Heart left ventricle (tissue), 16 donors: ENCODE results near the gene RIPK4. TPM values are rescaled to one million over a fixed set of nuclear protein-coding genes. Genes with fewer than 3 reads are reported as not detected.

Experiments
- ATAC-seq, 4 donors: fragments of 200-7000 bp; cut with Tn5 transposase; one replicate each; pipeline ENCODE4 v1.9.1; 2020 to 2022; ENCODE audit warnings: moderate library complexity in 4 of 4, mild to moderate bottlenecking in 3 of 4, moderate number of reproducible peaks in 1 of 4
- DNase-seq, 5 donors: peaks; one replicate each; pipeline ENCODE4 v3.0.0-alpha.2; 2020
- H3K27ac ChIP-seq, 12 donors: fragments of 200-600 bp; sonication (generic) in 4 of 12; one replicate each; pipeline versions ENCODE4 v1.5.0 to v1.8.0; 2016 to 2022; ENCODE audit warnings: mild to moderate bottlenecking in 2 of 12
- H3K27me3 ChIP-seq, 9 donors: fragments of 200-600 bp; sonication (generic) in 2 of 9; one replicate each; pipeline versions ENCODE4 v1.5.1 to v1.8.0; 2016 to 2022; ENCODE audit warnings: mild to moderate bottlenecking in 3 of 9
- H3K36me3 ChIP-seq, 9 donors: fragments of 200-600 bp; sonication (generic) in 2 of 9; one replicate each; pipeline versions ENCODE4 v1.5.0 to v1.8.0; 2018 to 2022; ENCODE audit warnings: mild to moderate bottlenecking in 2 of 9
- H3K4me1 ChIP-seq, 12 donors: fragments of 200-600 bp; sonication (generic) in 4 of 12; one replicate each; pipeline versions ENCODE4 v1.5.0 to v1.8.0; 2016 to 2022; ENCODE audit warnings: mild to moderate bottlenecking in 3 of 12
- H3K4me3 ChIP-seq, 12 donors: fragments of 200-600 bp; sonication (generic) in 4 of 12; one replicate each; pipeline versions ENCODE4 v1.5.0 to v1.8.0; 2017 to 2022; ENCODE audit warnings: mild to moderate bottlenecking in 9 of 12, moderate library complexity in 4 of 12
- H3K9me3 ChIP-seq, 12 donors: fragments of 200-600 bp; sonication (generic) in 4 of 12; one replicate each; pipeline versions ENCODE4 v1.5.0 to v1.8.0; 2016 to 2022; ENCODE audit warnings: mild to moderate bottlenecking in 1 of 12
- CTCF ChIP-seq, 12 donors: fragments of 200-600 bp; sonication (generic) in 4 of 12; IDR thresholded peaks; one replicate each; pipeline versions ENCODE4 v1.5.0 to v1.8.0; 2018 to 2022; ENCODE audit warnings: antibody characterized with exemption in 12 of 12, mild to moderate bottlenecking in 5 of 12
- POLR2A ChIP-seq, 2 donors: fragments of 450-650 bp; IDR thresholded peaks; one replicate each; pipeline ENCODE4 v1.6.1; 2017; ENCODE audit warnings: antibody characterized with exemption in 2 of 2, mild to moderate bottlenecking in 2 of 2, moderate library complexity in 2 of 2
- WGBS, 4 donors: extraction: QIAGEN DNeasy Blood & Tissue Kit in 2 of 4; methylation state at CpG; one replicate each; pipeline versions ENCODE4 v1.1.5 to v1.1.7; 2013 to 2018; 5-methylcytosine and 5-hydroxymethylcytosine counted together
- intact Hi-C, 10 donors: fragments of 100-400 bp; cut with DNase I; formaldehyde crosslinking; loops; one replicate each; pipeline versions ENCODE4 v1.11.1 to v1.14.2; 2022
- polyA plus RNA-seq, 2 donors: library from polyadenylated mRNA; stranded (reverse); fragments of 200-250 nt; gene quantifications; one replicate each; pipeline ENCODE4 v1.2.3, GENCODE V29; 2013
- total RNA-seq, 9 donors: library from RNA; depleted of rRNA in 2 of 9; stranded (reverse); fragments of >200 nt in 2 of 9; fragmentation: NEBNext Ultra II Directional in 3 of 9; extraction: Animal tissue kit (Norgen Biotek cat#: 25700) in 3 of 9; gene quantifications; one replicate each; pipeline versions ENCODE4 v1.1.0 to v1.2.4, GENCODE V29; 2016 to 2023
- donor health status: ischemic (EF 13 %, LVEDD 7.1; RV severe dilation, severe dysfunction).
- donor health status: healthy with polysubstance abuse.
- donor health status: DM: no; HTN: yes; CAD: no.
- donor health status: DM: no; HTN: no; CAD: no.
- donor health status: ischemic (EF 25% LVEDD 6.9; RV normal size, moderate dysfunction).
- donor health status: ischemic (EF 25% LVEDD 5.7; RV mildly dilated, moderate dysfunction).
- donor health status: healthy.
- donor health status: DM: yes; HTN: yes; CAD: no.
- donor health status: ischemic (EF 35%, LVEDD 5.7; RV mildly dilated, moderate dysfunction).
- donor health status: nonischemic (EF 11% LVEDD 7.7; RV severe dilation, severe dysfunction).
- donor health status: DM: yes; HTN: yes; CAD: no.
- donor health status: PGD.
- donor health status: ischemic (EF 29% LVEDD 5.4; RV normal size, mild dysfunction).
- donor health status: nonischemic (EF 23%, LVEDD 6.1; RV moderate dilation, normal function).

RIPK4 gene
- total and polyA plus RNA-seq, 11 donors: 0.04 to 2.0 (median 0.08) TPM; not detected in 2

GRCh38 chr21:41755934-41756773 is 10.7 kb downstream of the RIPK4 start:
- TF ChIP-seq POLR2A (IDR thresholded peaks at IDR 0.05) (no peak), CTCF (IDR thresholded peaks at IDR 0.05) (no peak)
- WGBS, 4 donors: 94 to 96% (median 95%) methylated on average over 33 of the region's 33 CpGs
- H3K27ac ChIP-seq: no peak overlapping the region
- H3K36me3 ChIP-seq: no peaks in the 10 kb centered on the region
- intact Hi-C loops: no loop called here
- DNase-seq: no peak
- no peaks in the 10 kb centered on the region for H3K9me3 ChIP-seq
- H3K4me1 ChIP-seq: peaks cover 0 to 14% (median 0%) of the 10 kb centered on the region in 12 donors
- peaks cover 0 to 14% (median 4%) of the 10 kb centered on the region in 9 donors for H3K27me3 ChIP-seq
- no peak for ATAC-seq
- H3K4me3 ChIP-seq: no peak overlapping the region

DNA sequence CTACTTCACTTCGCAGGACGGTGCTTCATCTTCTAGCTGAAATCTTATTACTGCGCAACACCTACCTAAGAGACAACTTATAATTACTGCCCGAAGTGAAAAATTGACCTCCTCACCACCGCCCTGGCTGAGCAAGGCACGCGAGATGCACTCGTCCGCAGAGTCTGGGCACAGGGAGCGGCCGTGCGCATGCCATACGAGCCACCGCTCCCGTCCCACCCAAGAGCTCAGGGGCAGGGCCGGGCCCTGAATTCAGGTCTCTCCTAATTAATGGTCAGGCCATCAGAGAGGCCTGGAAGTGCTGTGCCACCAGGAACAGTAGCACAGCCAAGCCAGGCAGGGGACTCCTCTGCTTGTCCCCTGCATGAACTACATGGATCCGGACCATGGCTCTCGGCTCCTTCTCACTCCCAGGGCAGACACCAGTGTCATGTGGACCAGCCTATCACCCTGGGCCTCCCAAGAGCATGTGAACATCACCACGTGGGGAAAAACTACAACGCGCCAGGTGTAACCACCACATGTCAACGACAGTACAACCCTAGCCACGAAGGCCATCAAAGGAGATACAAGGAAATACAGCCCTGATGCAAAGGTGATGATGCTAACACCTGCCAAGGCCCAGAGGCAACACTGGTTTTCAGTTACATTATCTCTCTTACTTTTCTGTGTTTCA is 11.5 kb downstream of the RIPK4 start:
- TF ChIP-seq POLR2A (IDR thresholded peaks at IDR 0.05): no peak
- no peak for TF ChIP-seq CTCF (IDR thresholded peaks at IDR 0.05)
- no peak for DNase-seq
- 93 to 97% (median 94%) methylated on average over 22 to 23 of the region's 23 CpGs for WGBS, 4 donors

GRCh38 chr21:41754479-41754891 is 12.4 kb downstream of the RIPK4 start:
- intact Hi-C loops: no loop called here
- H3K9me3 ChIP-seq: no peaks in the 10 kb centered on the region
- no peaks in the 10 kb centered on the region for H3K36me3 ChIP-seq
- no peak overlapping the region for H3K27ac ChIP-seq
- TF ChIP-seq CTCF (IDR thresholded peaks at IDR 0.05) (no peak), POLR2A (IDR thresholded peaks at IDR 0.05) (no peak)
- peaks cover 0 to 6% (median 0%) of the 10 kb centered on the region in 12 donors for H3K4me1 ChIP-seq
- no peak overlapping the region for H3K4me3 ChIP-seq
- peaks cover 0 to 5% (median under 1%) of the 10 kb centered on the region in 9 donors for H3K27me3 ChIP-seq
- 44 to 66% (median 60%) methylated on average over 3 to 10 of the region's 10 CpGs for WGBS, 4 donors
- no peak for ATAC-seq
- DNase-seq: no peak

More for the DNA sequence above, 11.5 kb downstream of the RIPK4 start:
- intact Hi-C loops: no loop called here
- H3K4me1 ChIP-seq: peaks cover 0 to 7% (median 0%) of the 10 kb centered on the region in 12 donors
- no peak overlapping the region for H3K4me3 ChIP-seq
- no peaks in the 10 kb centered on the region for H3K9me3 ChIP-seq
- no peaks in the 10 kb centered on the region for H3K36me3 ChIP-seq
- ATAC-seq: no peak
- H3K27ac ChIP-seq: no peak overlapping the region
- peaks cover 0 to 10% (median 2%) of the 10 kb centered on the region in 9 donors for H3K27me3 ChIP-seq
